Measurements from ENCODE around the gene CLDN6. TPM values are rescaled to one million over a fixed set of nuclear protein-coding genes. Genes with fewer than 3 reads are reported as not detected.

The CLDN6 gene
- total and polyA plus RNA-seq, 9 of the 15 experiments (the other 6 are each of a cell fraction or from before 2014, with no cell fraction given): 0.22 to 0.75 (median 0.38) TPM; not detected in 3

DNA sequence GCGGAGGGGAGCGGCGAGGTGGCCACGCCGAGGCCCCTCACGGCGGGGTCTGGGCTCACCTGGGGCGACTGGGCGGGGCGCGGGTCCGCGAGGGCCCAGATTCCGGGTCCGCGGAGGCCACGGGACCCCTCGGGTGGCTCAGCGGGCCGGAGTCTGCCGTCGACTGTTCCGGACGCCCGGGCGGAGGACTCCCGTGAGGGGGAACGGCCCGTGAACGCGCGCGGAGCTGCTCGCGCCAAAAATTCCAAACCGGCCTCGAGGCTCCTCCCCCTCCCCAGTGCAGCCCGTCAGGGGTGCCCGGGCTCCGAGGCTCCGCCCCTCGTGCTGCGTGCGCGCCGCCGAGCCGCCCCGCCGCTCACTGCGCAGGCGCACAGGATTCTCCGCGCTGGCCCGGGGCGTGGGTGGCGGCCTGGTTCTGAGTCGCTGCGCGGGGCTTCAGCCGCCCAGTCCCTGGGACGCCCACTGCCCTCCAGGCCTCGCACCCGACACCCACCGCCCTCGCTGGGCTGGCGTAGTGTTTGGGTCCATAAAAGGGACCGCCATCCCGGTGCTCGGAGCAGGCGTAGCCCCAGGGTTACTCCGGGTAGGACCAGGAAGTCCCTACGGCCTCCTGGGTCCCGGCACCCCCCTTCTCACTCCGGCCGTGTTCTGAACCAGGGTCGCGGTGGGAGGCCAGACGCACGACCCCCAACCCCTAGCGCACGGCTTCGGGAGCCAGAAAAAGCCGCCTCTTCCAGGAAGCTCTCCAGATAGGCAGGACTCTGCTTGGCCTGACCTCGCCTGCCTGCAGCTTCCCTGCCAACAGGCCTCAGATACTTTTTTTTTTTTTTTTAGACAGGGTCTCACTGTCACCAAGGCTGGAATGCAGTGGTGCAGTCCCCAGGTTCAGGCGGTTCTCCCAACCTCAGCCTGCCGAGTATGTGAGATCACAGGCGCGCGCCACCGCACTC, 37.5 kb downstream of the CLDN6 start, which contains the start of gene PKMYT1 (continued):
- TF ChIP-seq, protein P1, sequence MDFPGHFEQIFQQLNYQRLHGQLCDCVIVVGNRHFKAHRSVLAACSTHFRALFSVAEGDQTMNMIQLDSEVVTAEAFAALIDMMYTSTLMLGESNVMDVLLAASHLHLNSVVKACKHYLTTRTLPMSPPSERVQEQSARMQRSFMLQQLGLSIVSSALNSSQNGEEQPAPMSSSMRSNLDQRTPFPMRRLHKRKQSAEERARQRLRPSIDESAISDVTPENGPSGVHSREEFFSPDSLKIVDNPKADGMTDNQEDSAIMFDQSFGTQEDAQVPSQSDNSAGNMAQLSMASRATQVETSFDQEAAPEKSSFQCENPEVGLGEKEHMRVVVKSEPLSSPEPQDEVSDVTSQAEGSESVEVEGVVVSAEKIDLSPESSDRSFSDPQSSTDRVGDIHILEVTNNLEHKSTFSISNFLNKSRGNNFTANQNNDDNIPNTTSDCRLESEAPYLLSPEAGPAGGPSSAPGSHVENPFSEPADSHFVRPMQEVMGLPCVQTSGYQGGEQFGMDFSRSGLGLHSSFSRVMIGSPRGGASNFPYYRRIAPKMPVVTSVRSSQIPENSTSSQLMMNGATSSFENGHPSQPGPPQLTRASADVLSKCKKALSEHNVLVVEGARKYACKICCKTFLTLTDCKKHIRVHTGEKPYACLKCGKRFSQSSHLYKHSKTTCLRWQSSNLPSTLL (IDR thresholded peaks at IDR 0.05): no peak
- TF ChIP-seq HNRNPL (IDR thresholded peaks at IDR 0.05; ENCODE audit: low read depth, low read length): 0 out of 2 replicates have a peak, but pooled peaks have one; percentile 56
- no peak for TF ChIP-seq NBN (IDR thresholded peaks at IDR 0.05; ENCODE audit: low read depth)
- TF ChIP-seq HES1 (IDR thresholded peaks at IDR 0.05; ENCODE audit: low read depth): no peak
- TF ChIP-seq PHTF2 (CRISPR knock-in tag; IDR thresholded peaks at IDR 0.05): no peak
- TF ChIP-seq CBFB (CRISPR knock-in tag; IDR thresholded peaks at IDR 0.05): no peak
- peak; percentile 70; the same call in 1 of the 2 replicates for TF ChIP-seq HDGF (IDR thresholded peaks at IDR 0.05)
- TF ChIP-seq PTRF (tag; IDR thresholded peaks at IDR 0.05): no peak
- no peak for TF ChIP-seq NFATC3 (IDR thresholded peaks at IDR 0.05)
- no peak; the same call in 1 of the 2 replicates for TF ChIP-seq HEY1 (CRISPR knock-in tag; IDR thresholded peaks at IDR 0.05; ENCODE audit: borderline replicate concordance)
- no peak for TF ChIP-seq RBM34 (IDR thresholded peaks at IDR 0.05; ENCODE audit: borderline replicate concordance, insufficient read depth, low read length)
- TF ChIP-seq, protein P2, sequence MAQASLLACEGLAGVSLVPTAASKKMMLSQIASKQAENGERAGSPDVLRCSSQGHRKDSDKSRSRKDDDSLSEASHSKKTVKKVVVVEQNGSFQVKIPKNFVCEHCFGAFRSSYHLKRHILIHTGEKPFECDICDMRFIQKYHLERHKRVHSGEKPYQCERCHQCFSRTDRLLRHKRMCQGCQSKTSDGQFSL (CRISPR knock-in tag; IDR thresholded peaks at IDR 0.05): peak; percentile 68; the same call in 1 of the 2 replicates
- TF ChIP-seq, protein P2 (tag; IDR thresholded peaks at IDR 0.05): peak in 1 of 2 experiments; percentile 35; a peak in 1 of 4 replicates
- no peak for TF ChIP-seq ESRRB (CRISPR knock-in tag; IDR thresholded peaks at IDR 0.05; ENCODE audit: borderline replicate concordance)
- no peak for TF ChIP-seq PHB2 (IDR thresholded peaks at IDR 0.05; ENCODE audit: low read depth)
- TF ChIP-seq ZNF143 (CRISPR knock-in tag; IDR thresholded peaks at IDR 0.05): no peak
- no peak for TF ChIP-seq ZNF408 (CRISPR knock-in tag; IDR thresholded peaks at IDR 0.05; ENCODE audit: low read depth)
- TF ChIP-seq ZKSCAN3 (CRISPR knock-in tag; IDR thresholded peaks at IDR 0.05): no peak
- TF ChIP-seq KAT7 (CRISPR knock-in tag; IDR thresholded peaks at IDR 0.05; ENCODE audit: borderline replicate concordance): no peak; the same call in 1 of the 2 replicates
- no peak for TF ChIP-seq KAT2B (IDR thresholded peaks at IDR 0.05; ENCODE audit: low read depth, low read length)
- TF ChIP-seq EZH2 (IDR thresholded peaks at IDR 0.05; ENCODE audit: borderline replicate concordance, low read depth, low read length): no peak
- TF ChIP-seq POLR2G (IDR thresholded peaks at IDR 0.05; ENCODE audit: low read depth, low read length): peak; percentile 91
- TF ChIP-seq ZNF224 (CRISPR knock-in tag; IDR thresholded peaks at IDR 0.05): no peak
- TF ChIP-seq RBFOX2 (IDR thresholded peaks at IDR 0.05; ENCODE audit: low read depth, low read length): peak; percentile 86
- no peak for TF ChIP-seq SMARCA5 (IDR thresholded peaks at IDR 0.05)
- peak; percentile 42; the same call in 1 of the 2 replicates for TF ChIP-seq GABPB1 (CRISPR knock-in tag; IDR thresholded peaks at IDR 0.05)

All from K562 (cell line).